ENCODE results near the gene GALNTL6. TPM values are rescaled to one million over a fixed set of nuclear protein-coding genes. Genes with fewer than 3 reads are reported as not detected.

Gene GALNTL6
- polyA plus RNA-seq, 1 donor (not counting 4 experiments of a cell fraction or from before 2014, with no cell fraction given) = not detected

DNA sequence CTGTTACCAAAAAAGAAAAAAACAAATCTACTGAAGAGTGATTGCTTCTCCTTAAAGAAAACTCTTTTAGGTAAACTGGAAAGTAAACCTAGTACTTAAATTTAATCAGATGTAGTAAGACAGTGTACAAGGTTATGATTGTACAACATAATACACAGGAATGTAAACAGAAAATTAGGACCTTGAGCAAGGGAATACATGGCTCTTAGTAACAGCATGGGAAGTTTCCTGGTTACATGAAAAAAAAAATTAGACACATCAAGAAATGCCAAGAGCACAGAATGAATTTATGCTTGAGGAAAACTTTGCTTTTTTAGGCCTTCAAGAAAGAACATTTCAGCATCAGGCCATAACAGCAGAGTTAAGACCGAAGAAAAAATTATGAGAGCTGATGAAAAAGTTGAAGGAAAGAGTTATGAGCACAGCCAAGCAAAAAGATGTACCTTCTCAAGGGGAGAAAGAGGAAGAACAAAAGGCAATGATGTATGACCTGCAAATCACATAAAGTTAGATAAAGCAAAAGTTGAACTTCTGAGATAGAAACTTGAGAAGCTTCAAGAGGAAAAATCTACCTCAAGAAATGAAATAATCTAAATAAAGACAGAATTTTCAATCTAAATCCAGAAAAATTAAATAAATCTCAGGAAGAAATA is 311.6 kb downstream of the GALNTL6 start:
- no peak overlapping the region for H2AFZ ChIP-seq (ENCODE audit: control insufficient read depth, low read length)
- FAIRE-seq (no peak), DNase-seq (ENCODE audit: low read depth, low spot score) (no peak)
- H3K9me1 ChIP-seq (ENCODE audit: control insufficient read depth, extremely low read depth, insufficient read depth, low read length) = no peaks in the 10 kb centered on the region
- no peaks in the 10 kb centered on the region for H3K36me3 ChIP-seq (ENCODE audit: control insufficient read depth in 2 of 2, extremely low read depth in 1 of 2, insufficient read depth in 2 of 2, low read length in 2 of 2)
- no peak overlapping the region for H3K4me3 ChIP-seq (ENCODE audit: control insufficient read depth in 2 of 3, extremely low read depth in 1 of 3, insufficient read depth in 2 of 3, low read depth in 1 of 3, low read length in 3 of 3)
- no peak overlapping the region for H3K27ac ChIP-seq (ENCODE audit: control insufficient read depth, insufficient read depth, low read length)
- no peaks in the 10 kb centered on the region for H3K79me2 ChIP-seq (ENCODE audit: control insufficient read depth, insufficient read depth, low read length)
- no peak overlapping the region for H3K9ac ChIP-seq (ENCODE audit: control insufficient read depth, extremely low read depth, insufficient read depth, low read length)
- H3K4me2 ChIP-seq (ENCODE audit: control insufficient read depth, extremely low read depth, insufficient read depth, low read depth, low read length) = no peak overlapping the region
- dilution Hi-C loops (cut with MboI; ENCODE audit: extremely low pct_ligation_motif_present, low sequenced_read_pairs) = no loop called here
- H3K27me3 ChIP-seq (ENCODE audit: control insufficient read depth, extremely low read depth, insufficient read depth, low read length) = no peaks in the 10 kb centered on the region
- TF ChIP-seq EZH2 (IDR thresholded peaks at IDR 0.05; ENCODE audit: low read length) = no peak
- TF ChIP-seq, protein P1, sequence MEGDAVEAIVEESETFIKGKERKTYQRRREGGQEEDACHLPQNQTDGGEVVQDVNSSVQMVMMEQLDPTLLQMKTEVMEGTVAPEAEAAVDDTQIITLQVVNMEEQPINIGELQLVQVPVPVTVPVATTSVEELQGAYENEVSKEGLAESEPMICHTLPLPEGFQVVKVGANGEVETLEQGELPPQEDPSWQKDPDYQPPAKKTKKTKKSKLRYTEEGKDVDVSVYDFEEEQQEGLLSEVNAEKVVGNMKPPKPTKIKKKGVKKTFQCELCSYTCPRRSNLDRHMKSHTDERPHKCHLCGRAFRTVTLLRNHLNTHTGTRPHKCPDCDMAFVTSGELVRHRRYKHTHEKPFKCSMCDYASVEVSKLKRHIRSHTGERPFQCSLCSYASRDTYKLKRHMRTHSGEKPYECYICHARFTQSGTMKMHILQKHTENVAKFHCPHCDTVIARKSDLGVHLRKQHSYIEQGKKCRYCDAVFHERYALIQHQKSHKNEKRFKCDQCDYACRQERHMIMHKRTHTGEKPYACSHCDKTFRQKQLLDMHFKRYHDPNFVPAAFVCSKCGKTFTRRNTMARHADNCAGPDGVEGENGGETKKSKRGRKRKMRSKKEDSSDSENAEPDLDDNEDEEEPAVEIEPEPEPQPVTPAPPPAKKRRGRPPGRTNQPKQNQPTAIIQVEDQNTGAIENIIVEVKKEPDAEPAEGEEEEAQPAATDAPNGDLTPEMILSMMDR (optimal IDR thresholded peaks at IDR 0.05 in 1 of 3, IDR thresholded peaks at IDR 0.05 in 1 of 3, conservative IDR thresholded peaks at IDR 0.05 in 1 of 3; ENCODE audit: extremely low read depth in 1 of 3, insufficient read depth in 2 of 3, low read length in 3 of 3) = no peak
- no peaks in the 10 kb centered on the region for H3K4me1 ChIP-seq (ENCODE audit: control insufficient read depth, extremely low read depth, insufficient read depth, low read length)
- no peaks in the 10 kb centered on the region for H4K20me1 ChIP-seq (ENCODE audit: control insufficient read depth, extremely low read depth, insufficient read depth, low read length)
- no peaks in the 10 kb centered on the region for H3K9me3 ChIP-seq (ENCODE audit: control insufficient read depth, low read depth, low read length)

DNA sequence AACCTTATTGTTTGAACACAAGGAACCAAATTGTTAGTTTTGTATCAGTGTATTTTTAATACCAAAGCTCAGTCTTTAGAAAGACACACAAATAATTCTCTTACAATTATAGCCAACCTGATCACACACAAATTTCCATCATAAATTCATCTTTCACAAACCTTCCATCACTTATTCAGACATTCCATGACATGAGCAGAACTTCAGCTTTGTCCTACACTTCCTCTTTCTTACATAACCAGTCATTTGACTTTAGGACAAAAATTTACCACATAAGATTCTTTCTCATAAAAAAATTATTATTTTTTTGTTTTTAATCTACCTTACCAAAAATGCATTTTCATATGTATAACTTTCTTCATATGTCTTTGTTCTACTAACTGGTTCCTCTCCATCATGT is 312.2 kb downstream of the GALNTL6 start:
- Histone ChIP-seq H3K4me3 (ENCODE audit: control insufficient read depth in 2 of 3, extremely low read depth in 1 of 3, insufficient read depth in 2 of 3, low read depth in 1 of 3, low read length in 3 of 3) (no peak overlapping the region), H3K9me3 (ENCODE audit: control insufficient read depth, low read depth, low read length) (no peaks in the 10 kb centered on the region), H3K36me3 (ENCODE audit: control insufficient read depth in 2 of 2, extremely low read depth in 1 of 2, insufficient read depth in 2 of 2, low read length in 2 of 2) (no peaks in the 10 kb centered on the region), H4K20me1 (ENCODE audit: control insufficient read depth, extremely low read depth, insufficient read depth, low read length) (no peaks in the 10 kb centered on the region), H3K9ac (ENCODE audit: control insufficient read depth, extremely low read depth, insufficient read depth, low read length) (no peak overlapping the region), H3K27me3 (ENCODE audit: control insufficient read depth, extremely low read depth, insufficient read depth, low read length) (no peaks in the 10 kb centered on the region), H3K4me1 (ENCODE audit: control insufficient read depth, extremely low read depth, insufficient read depth, low read length) (no peaks in the 10 kb centered on the region), H3K9me1 (ENCODE audit: control insufficient read depth, extremely low read depth, insufficient read depth, low read length) (no peaks in the 10 kb centered on the region), H3K4me2 (ENCODE audit: control insufficient read depth, extremely low read depth, insufficient read depth, low read depth, low read length) (no peak overlapping the region), H3K27ac (ENCODE audit: control insufficient read depth, insufficient read depth, low read length) (no peak overlapping the region), H3K79me2 (ENCODE audit: control insufficient read depth, insufficient read depth, low read length) (no peaks in the 10 kb centered on the region), H2AFZ (ENCODE audit: control insufficient read depth, low read length) (no peak overlapping the region)
- no peak for TF ChIP-seq EZH2 (IDR thresholded peaks at IDR 0.05; ENCODE audit: low read length)
- TF ChIP-seq, protein P1 (optimal IDR thresholded peaks at IDR 0.05 in 1 of 3, IDR thresholded peaks at IDR 0.05 in 1 of 3, conservative IDR thresholded peaks at IDR 0.05 in 1 of 3; ENCODE audit: extremely low read depth in 1 of 3, insufficient read depth in 2 of 3, low read length in 3 of 3) = no peak
- FAIRE-seq (no peak), DNase-seq (ENCODE audit: low read depth, low spot score) (no peak)
- dilution Hi-C loops (cut with MboI; ENCODE audit: extremely low pct_ligation_motif_present, low sequenced_read_pairs) = no loop called here

Data from keratinocyte (primary cell).